Posterior vena cava (tissue), 2 donors: ENCODE measurements around the gene HCN2. TPM values are rescaled to one million over a fixed set of nuclear protein-coding genes. Genes with fewer than 3 reads are reported as not detected.

Source experiments
- DNase-seq: peaks from one replicate; pipeline ENCODE4 v3.0.0-alpha.2; 2020; ENCODE audit warnings: low spot score
- intact Hi-C, 2 donors: fragments of 100-400 bp; cut with DNase I; formaldehyde crosslinking; loops; one replicate each; pipeline versions ENCODE4 v1.14.1 to v1.14.2; 2022 to 2023
- total RNA-seq, 2 donors: library from RNA; stranded (reverse); fragmentation: NEBNext Ultra II Directional; extraction: Animal tissue kit (Norgen Biotek cat#: 25700); gene quantifications; one replicate each; pipeline ENCODE4 v1.2.1, GENCODE V29; 2021
- donor health status: DM: yes; HTN: yes; CAD: no.
- donor health status: DM: yes; HTN: yes; CAD: no.

The HCN2 gene
- total RNA-seq, 2 donors from 2014 or later, result 0.10 to 0.37 TPM

GRCh38 chr19:570251-570686 is 19.4 kb upstream of the HCN2 start:
- DNase-seq, result peak; percentile 64
- intact Hi-C loops, result loop anchor here in 1 of 2 donors (10.0 kb wide), 1 partner anchor 65 kb away; the partner anchor contains the start of genes FGF22 and POLRMT

- intact Hi-C loops, result loop anchor here in 1 of 2 donors (10.0 kb wide), 1 partner anchor 64 kb away; the partner anchor contains the start of genes FGF22 and POLRMT
Observed at GRCh38 chr19:570937-571565, 18.6 kb upstream of the HCN2 start.

DNA sequence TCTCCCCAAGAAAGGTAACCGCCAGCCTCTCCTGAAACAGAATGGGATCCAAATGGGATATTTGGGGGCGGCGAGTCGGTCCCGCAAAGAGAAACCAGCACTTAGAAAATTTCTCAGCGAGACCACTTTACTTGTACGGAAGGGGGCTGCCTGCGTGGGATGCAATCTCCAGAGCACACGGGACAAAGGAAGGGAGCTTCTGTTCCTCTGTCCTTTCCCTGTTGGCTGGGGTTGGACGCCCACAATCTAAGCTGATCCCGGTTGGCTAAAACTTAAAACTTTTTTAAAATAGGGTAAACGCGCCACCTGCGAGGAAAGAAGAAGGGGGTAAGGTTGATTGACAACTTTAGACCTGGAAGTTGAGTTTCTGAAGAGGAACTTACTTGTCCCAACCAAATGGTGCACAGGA is 18.1 kb upstream of the HCN2 start:
- intact Hi-C loops, result loop anchor here in 1 of 2 donors (10.0 kb wide), 1 partner anchor 63 kb away; the partner anchor contains the start of genes FGF22 and POLRMT

More at GRCh38 chr19:570937-571565, 18.6 kb upstream of the HCN2 start:
- peak; percentile 81 for DNase-seq

DNA sequence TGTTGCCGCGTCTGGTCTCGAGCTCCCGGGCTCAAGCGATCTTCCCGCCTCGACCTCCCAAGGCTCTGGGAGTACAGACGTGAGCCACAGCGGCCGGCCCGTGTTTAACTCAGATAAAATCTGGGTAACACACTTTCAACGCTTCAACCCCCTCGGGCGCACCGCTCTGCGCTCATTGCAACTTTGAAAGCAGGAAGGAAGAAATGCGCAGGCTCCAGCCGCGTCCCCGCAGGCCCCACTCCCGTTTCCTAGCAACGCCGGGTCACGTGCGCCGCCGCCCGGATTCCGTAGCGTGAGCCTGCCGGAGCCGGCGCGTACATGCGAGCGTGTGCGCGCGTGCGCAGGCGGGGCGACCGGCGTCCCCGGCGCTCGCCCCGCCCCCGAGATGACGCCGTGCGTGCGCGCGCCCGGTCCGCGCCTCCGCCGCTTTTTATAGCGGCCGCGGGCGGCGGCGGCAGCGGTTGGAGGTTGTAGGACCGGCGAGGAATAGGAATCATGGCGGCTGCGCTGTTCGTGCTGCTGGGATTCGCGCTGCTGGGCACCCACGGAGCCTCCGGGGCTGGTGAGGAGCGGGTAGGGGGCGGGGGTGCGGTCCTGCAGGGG is 17.4 kb upstream of the HCN2 start, which contains the start of gene BSG:
Gene BSG (plus strand): TSS at position 457 of the 603 bp plus-strand sequence. CDS start 39 bp downstream, at position 496.
- intact Hi-C loops, result loop anchor here in 1 of 2 donors (10.0 kb wide), 1 partner anchor 63 kb away; the partner anchor contains the start of genes FGF22 and POLRMT
- peak; percentile 100 for DNase-seq

More for the DNA sequence above, 18.1 kb upstream of the HCN2 start:
- DNase-seq, result no peak

- intact Hi-C loops, result loop anchor here in 1 of 2 donors (10.0 kb wide), 1 partner anchor 62 kb away; the partner anchor contains the start of genes FGF22 and POLRMT
- peak; percentile 85 for DNase-seq
Observed at GRCh38 chr19:572743-573518, 16.8 kb upstream of the HCN2 start.

- intact Hi-C loops, result loop anchor here in 1 of 2 donors (10.0 kb wide), 1 partner anchor 61 kb away; the partner anchor contains the start of genes FGF22 and POLRMT
- DNase-seq, result no peak
Observed at GRCh38 chr19:573519-573825, 16.2 kb upstream of the HCN2 start.

DNA sequence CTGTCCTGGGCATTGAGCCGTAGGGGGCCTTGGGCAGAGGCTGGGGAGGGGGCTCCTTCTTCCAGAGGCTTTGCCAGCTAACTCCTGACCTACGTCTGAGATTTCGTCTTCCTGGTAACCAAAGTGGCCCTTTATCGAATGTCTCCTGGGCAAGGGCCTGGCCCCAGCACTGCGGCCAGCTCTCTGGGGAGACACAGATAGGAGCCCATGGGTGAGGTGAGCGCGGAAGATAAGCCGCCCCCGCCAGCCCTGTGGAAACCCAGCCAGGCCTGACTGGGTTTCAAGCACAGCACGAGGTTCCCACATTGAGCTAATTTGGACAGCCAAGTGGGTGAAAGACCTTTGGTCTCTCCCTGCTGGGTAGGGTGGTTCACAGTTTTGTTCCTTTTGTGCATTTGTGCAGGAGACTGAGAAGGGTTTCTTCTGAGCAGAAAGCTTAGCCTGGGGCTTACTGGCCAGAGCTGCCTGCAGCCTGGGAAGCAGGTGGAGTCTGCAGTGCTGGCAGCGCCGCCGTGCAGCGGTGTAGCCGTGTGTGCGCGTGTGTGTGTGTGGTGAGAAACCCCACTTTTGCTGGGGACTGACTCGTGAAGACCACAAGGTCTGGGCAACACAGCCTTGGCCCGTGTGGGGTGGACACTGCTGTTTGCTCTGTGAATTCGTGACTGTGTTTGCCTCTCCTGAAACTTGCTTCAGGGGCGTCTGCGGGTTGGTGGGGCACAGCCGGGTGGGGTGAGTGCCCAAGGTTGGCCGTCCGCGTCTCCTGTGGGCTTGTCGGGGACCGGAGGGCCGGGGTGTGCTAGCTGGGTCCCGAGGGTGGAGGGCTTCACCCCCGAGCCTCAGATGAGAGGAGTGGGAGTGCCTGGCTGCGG is 14.8 kb upstream of the HCN2 start:
- DNase-seq, result peak; percentile 69
- intact Hi-C loops, result loop anchor here in 1 of 2 donors (10.0 kb wide), 1 partner anchor 60 kb away; the partner anchor contains the start of genes FGF22 and POLRMT

GRCh38 chr19:575527-576506 is 13.9 kb upstream of the HCN2 start:
- peak; percentile 66 for DNase-seq
- intact Hi-C loops, result loop anchor here in 1 of 2 donors (10.0 kb wide), 1 partner anchor 59 kb away; the partner anchor contains the start of genes FGF22 and POLRMT

GRCh38 chr19:576768-577438 is 12.8 kb upstream of the HCN2 start:
- peak; percentile 76 for DNase-seq
- intact Hi-C loops, result loop anchor here in 1 of 2 donors (10.0 kb wide), 1 partner anchor 58 kb away; the partner anchor contains the start of genes FGF22 and POLRMT

DNA sequence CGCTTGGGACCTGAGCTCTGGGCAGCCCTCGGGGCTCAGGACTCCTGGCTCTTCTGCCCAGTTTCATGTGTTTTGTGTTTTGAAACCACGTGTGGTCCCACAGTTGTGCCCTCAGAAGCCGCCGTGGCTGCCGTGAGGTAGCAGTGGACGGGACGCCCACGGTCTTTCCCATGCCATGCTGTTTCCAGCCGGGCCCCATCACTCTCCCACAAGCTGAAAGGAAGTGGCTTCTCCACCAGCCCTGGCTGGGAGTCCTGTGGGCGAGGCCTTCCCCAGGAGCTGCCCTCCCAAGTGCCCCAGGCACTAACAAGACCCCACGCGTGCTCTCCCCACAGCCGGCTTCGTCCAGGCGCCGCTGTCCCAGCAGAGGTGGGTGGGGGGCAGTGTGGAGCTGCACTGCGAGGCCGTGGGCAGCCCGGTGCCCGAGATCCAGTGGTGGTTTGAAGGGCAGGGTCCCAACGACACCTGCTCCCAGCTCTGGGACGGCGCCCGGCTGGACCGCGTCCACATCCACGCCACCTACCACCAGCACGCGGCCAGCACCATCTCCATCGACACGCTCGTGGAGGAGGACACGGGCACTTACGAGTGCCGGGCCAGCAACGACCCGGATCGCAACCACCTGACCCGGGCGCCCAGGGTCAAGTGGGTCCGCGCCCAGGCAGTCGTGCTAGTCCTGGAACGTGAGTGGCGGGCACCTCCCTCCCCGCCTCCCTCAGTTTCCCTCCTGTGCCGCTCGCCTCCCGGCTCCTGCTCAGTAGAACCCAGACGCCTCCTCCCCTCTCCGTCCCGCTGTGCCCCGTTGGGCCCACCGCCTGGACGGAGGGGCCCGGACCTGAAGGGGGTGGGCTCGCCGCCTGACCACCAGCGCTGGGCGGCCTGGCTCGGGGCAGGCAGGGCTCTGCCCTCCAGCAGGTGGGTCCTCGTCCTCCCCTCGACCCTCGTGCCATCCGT is 12.0 kb upstream of the HCN2 start:
- intact Hi-C loops, result loop anchor here in 1 of 2 donors (10.0 kb wide), 1 partner anchor 57 kb away; the partner anchor contains the start of genes FGF22 and POLRMT
- DNase-seq, result peak; percentile 69

GRCh38 chr19:579111-579841 is 10.4 kb upstream of the HCN2 start:
- intact Hi-C loops, result loop anchor here in 1 of 2 donors (10.0 kb wide), 1 partner anchor 56 kb away; the partner anchor contains the start of genes FGF22 and POLRMT
- DNase-seq, result no peak

DNA sequence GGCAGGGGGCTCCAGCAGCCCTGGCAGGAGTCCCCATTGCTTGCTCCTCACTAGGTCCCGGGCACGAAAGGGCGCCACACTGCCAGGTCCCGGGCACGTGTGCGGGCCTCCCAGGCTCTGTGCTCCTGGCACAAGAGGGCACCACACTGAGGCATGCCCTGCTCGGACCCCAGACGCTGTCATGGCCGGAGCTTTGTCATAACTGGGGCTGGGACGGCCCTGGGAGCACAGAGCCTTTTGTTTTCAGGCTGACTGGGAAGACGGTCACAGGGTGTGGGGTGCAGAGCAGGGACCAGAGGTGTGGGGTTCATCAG is 9.9 kb upstream of the HCN2 start:
- no peak for DNase-seq
- intact Hi-C loops, result loop anchor here (10.0 kb wide), 2 partner anchors 55 to 145 kb away; partner anchors contain the start of genes FGF22 (in 1 of the 2) and POLRMT (in 1 of the 2)

- no peak for DNase-seq
- intact Hi-C loops, result loop anchor here in 1 of 2 donors (10.0 kb wide), 1 partner anchor 144 kb away; no protein-coding TSS in a partner anchor
Observed at GRCh38 chr19:580274-580835, 9.3 kb upstream of the HCN2 start.

DNA sequence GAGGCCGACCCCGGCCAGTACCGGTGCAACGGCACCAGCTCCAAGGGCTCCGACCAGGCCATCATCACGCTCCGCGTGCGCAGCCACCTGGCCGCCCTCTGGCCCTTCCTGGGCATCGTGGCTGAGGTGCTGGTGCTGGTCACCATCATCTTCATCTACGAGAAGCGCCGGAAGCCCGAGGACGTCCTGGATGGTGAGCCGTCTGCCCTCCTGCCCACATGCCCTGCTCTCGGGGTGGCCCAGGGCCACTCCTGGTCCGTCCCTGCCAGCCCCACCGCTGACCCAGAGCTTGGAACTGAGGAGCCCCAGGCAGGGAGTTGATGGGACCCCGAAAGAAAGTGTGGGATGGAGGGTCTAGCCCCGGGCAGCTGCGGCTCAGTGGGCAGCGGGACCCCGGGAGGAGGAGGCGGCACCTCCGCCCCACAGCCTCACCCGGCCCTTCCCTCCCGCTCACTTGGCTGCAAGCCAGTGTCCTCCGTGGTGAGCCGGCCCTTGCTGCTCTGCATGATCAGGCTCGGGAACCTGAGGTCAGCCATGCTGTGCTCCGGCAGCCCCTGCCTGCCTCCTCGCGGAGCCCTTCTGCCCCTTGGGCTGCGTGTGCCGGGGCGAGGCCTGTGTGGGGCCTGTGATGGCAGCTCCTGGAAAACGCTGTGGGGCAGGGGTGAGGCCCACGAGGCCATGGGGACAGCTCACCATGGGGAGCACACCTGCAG is 8.1 kb upstream of the HCN2 start:
- peak; percentile 75 for DNase-seq
- intact Hi-C loops, result loop anchor here in 1 of 2 donors (10.0 kb wide), 1 partner anchor 143 kb away; no protein-coding TSS in a partner anchor
